Mucosa of stomach (tissue), 1 donor: ENCODE measurements around the gene HNRNPDL.
"Not testable (repeated sequence)": the region's sequence is repeated elsewhere in the genome, so short reads cannot be mapped to it uniquely, and the experiment has no call there.

ENCODE experiments used
- H3K27me3 ChIP-seq: one replicate; pipeline ENCODE4 v1.7.0; 2013; ENCODE audit warnings: mild to moderate bottlenecking, low read length; ENCODE audit not compliant: control insufficient read depth, insufficient read depth
- H3K36me3 ChIP-seq: one replicate; pipeline ENCODE4 v1.7.0; 2013; ENCODE audit warnings: low read length; ENCODE audit not compliant: control insufficient read depth, insufficient read depth
- H3K4me1 ChIP-seq: one replicate; pipeline ENCODE4 v1.7.0; 2013; ENCODE audit warnings: mild to moderate bottlenecking, low read length; ENCODE audit not compliant: control insufficient read depth, insufficient read depth
- H3K4me3 ChIP-seq: one replicate; pipeline ENCODE4 v1.7.0; 2013; ENCODE audit warnings: low read length
- H3K9ac ChIP-seq: one replicate; pipeline ENCODE4 v1.7.0; 2013; ENCODE audit warnings: mild to moderate bottlenecking, low read length, moderate library complexity
- H3K9me3 ChIP-seq: one replicate; pipeline ENCODE4 v1.7.0; 2013; ENCODE audit warnings: mild to moderate bottlenecking, low read length, moderate library complexity; ENCODE audit not compliant: control insufficient read depth
- donor health status: Pancreatic carcinoma.

HNRNPDL gene

DNA sequence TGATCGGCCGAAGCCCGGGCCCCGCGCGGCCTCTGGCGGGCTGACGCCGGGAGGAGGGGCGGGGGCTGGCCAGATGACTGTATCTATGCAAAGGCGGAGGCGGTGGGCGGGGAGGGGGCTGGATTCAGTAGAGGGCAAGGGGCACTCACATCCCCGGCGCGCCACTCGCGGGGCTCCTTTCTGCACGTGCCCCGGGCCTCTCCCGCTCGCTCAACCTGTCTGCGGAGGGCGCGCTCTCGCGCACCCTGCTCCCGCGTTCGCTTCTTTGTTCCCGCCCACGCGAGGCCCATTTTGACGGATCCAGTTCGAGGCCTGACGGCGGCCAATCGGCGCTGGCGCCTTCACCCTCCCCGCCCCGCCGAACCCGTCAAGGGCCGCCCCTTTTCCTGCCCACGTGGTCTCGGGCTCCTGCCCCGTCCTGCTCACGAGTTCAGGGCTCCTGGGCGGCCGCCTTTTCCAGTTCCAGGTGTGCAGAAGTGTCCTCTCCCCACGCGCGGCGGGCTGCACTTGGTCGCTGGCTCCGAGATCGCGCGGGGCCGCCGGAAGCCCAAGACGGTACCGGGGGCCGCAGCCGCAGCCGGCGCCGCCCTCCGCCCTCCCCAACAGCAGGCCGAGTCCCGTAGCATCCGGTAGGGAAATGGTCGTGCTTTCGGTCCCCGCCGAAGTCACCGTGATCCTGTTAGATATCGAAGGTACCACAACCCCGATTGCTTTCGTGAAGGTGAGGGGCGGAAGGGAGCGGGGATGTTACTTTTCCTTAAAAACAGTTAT, at the start of gene HNRNPDL, which contains the start of gene ENOPH1:
HNRNPDL (minus strand) TSS at position 270 of the 771 bp plus-strand sequence. CDS start 772 bp downstream, outside the sequence.
ENOPH1 (plus strand) TSS at position 398 of the 771 bp plus-strand sequence; CDS start at position 638, 240 bp downstream.
- Histone ChIP-seq H3K9me3 (no peaks in the 10 kb centered on the region), H3K4me1 (peaks cover 27% of the 10 kb centered on the region)

DNA sequence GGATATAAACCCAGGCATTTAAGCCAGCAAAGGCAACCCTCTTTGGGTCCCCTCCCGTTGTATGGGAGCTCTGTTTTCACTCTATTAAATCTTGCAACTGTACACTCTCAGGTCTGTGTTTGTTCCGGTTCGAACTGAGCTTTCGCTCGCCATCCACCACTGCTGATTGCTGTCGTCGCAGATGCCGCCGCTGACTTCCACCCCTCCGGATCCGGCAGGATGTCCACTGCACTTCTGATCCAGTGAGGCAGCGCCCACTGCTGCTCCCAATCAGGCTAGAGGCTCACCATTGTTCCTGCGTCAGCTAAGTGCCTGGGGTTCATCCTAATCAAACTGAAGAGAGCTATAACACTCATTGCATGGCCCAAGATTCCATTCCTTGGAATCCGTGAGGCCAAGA, 49.3 kb upstream of the HNRNPDL start:
- Histone ChIP-seq H3K9me3 (no peaks in the 10 kb centered on the region), H3K27me3 (no peaks in the 10 kb centered on the region), H3K9ac (no peak overlapping the region), H3K4me3 (no peak overlapping the region), H3K4me1 (no peaks in the 10 kb centered on the region), H3K36me3 (no peaks in the 10 kb centered on the region)

More for the DNA sequence above, at the start of gene HNRNPDL, which contains the start of gene ENOPH1:
- H3K4me3 ChIP-seq: peak within 1 kb of the TSS; percentile 79
- H3K27me3 ChIP-seq: no peaks in the 10 kb centered on the region
- peak within 1 kb of the TSS; percentile 95 for H3K9ac ChIP-seq
- peaks cover 8% of the 10 kb centered on the region for H3K36me3 ChIP-seq

DNA sequence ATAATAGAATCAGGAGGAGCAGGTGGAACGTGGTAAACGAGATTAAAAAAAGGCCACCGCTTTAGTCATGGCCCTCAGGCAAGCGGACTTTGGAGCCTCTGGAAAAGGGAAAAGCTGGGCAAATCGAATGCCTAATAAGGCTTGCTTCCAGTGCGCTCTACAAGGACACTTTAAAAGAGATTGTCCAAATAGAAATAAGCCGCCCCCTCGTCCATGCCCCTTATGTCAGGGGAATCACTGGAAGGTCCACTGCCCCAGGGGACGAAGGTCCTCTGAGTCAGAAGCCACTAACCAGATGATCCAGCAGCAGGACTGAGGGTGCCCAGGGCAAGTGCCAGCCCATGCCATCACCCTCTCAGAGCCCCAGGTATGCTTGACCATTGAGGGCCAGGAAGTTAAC, 47.2 kb upstream of the HNRNPDL start:
- H3K4me3 ChIP-seq, H3K4me1 ChIP-seq, H3K27me3 ChIP-seq, H3K9ac ChIP-seq, H3K9me3 ChIP-seq, H3K36me3 ChIP-seq: not testable (repeated sequence)

DNA sequence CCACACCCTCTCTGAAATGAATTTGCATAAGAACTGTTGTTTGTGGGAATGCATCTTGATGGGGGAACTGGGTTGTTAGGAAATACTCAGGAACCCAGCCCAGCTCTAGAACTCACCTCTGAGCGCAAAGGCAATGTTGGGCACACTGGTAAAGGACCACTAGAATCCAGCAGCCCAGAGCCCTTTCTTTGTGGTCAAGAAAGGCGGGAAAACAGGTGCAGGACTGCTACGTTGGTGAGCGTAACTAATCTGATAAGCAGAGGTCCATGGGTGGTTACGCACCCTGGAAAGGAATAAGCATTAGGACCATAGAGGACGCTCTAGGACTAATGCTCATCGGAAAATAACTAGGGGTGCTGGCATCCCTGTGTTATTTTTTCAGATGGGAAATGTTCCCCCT, 45.7 kb upstream of the HNRNPDL start:
- H3K36me3 ChIP-seq, H3K4me3 ChIP-seq, H3K4me1 ChIP-seq, H3K27me3 ChIP-seq, H3K9ac ChIP-seq, H3K9me3 ChIP-seq: not testable (repeated sequence)

DNA sequence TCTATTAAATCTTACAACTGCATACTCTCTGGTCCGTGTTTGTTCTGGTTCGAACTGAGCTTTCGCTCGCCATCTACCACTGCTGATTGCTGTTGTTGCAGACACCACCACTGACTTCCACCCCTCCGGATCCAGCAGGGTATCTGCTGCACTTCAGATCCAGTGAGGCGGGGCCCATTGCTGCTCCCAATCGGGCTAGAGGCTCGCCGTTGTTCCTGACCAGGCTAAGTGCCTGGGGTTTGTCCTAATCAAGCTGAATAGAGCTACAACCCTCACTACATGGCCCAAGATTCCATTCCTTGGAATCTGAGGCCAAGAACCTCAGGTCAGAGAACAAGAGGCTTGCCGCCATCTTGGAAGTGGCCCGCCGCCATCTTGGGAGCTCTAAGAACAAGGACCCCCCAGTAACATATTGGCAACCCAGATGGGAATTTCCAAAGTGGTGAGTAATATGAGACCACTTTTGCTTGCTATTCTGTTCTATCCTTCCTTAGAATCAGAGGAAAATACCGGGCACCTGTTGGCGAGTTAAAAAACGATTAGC, 43.4 kb upstream of the HNRNPDL start:
- no peak overlapping the region for H3K4me3 ChIP-seq
- no peaks in the 10 kb centered on the region for H3K9me3 ChIP-seq
- no peak overlapping the region for H3K9ac ChIP-seq
- H3K27me3 ChIP-seq: no peaks in the 10 kb centered on the region
- no peaks in the 10 kb centered on the region for H3K4me1 ChIP-seq
- H3K36me3 ChIP-seq: no peaks in the 10 kb centered on the region

DNA sequence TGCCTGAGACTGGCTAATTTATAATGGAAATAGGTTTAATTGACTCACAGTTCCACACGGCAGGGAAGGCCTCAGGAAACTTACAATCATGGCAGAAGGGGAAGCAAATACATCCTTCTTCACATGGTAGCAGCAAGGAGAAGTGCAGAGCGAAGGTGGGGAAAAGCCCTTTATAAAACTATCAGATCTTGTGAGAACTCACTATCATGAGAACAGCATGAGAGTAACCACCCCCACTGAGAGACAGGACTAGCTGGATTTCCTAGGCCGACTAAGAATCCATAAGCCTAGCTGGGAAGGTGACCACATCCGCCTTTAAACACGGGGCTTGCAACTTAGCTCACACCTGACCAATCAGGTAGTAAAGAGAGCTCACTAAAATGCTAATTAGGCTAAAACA, 42.8 kb upstream of the HNRNPDL start:
- H3K4me1 ChIP-seq, H3K4me3 ChIP-seq, H3K9me3 ChIP-seq, H3K9ac ChIP-seq, H3K36me3 ChIP-seq, H3K27me3 ChIP-seq: not testable (repeated sequence)

DNA sequence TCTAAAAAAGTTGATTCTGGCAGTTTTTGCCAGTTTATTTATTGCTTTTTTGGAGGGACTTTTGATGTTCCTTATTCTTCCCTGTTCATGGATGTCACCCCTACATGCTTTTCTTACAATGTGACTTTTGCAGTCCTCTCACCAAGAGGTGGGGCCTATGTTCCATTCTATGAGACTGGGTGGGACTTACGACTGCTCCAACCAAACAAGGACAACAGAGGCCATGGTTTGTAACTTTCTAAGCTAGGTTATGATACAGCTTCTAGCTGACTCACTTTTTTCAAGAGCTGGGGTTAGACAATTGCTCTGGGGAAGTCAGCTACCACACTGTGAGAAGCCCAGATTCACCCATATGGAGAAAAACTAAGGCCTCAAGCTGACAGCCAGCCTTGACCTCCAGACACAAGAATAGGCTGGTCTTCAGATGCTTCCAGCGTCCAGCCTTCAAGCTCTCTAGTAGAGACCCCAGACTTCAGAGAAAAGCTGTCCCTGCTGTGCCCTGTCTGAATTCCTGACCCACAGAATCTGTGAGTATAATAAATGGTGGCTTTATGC, 39.6 kb upstream of the HNRNPDL start:
- H3K9me3 ChIP-seq: no peaks in the 10 kb centered on the region
- H3K36me3 ChIP-seq: no peaks in the 10 kb centered on the region
- no peaks in the 10 kb centered on the region for H3K4me1 ChIP-seq
- H3K27me3 ChIP-seq: no peaks in the 10 kb centered on the region
- no peak overlapping the region for H3K9ac ChIP-seq
- H3K4me3 ChIP-seq: no peak overlapping the region

DNA sequence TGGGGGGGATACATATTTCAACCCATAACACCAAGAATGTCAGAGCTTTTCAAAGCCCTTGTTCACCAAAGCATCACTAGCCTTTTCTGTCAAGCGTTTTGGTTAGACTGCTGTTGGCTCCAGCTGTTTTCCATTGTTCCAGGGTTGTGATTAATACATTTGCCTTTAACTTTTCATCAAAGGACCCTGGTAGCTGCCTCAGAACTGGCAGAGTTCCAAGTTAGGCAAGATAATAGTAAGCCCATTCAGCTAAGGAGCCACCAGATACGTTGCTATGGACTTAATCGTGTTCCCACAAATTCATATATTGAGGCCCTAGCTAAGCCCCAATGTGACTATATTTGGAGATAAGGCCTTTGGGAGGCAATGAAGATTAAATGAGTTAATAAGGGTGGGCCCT, 37.2 kb upstream of the HNRNPDL start:
- no peaks in the 10 kb centered on the region for H3K9me3 ChIP-seq
- no peaks in the 10 kb centered on the region for H3K4me1 ChIP-seq
- no peak overlapping the region for H3K9ac ChIP-seq
- H3K36me3 ChIP-seq: no peaks in the 10 kb centered on the region
- no peaks in the 10 kb centered on the region for H3K27me3 ChIP-seq
- no peak overlapping the region for H3K4me3 ChIP-seq

DNA sequence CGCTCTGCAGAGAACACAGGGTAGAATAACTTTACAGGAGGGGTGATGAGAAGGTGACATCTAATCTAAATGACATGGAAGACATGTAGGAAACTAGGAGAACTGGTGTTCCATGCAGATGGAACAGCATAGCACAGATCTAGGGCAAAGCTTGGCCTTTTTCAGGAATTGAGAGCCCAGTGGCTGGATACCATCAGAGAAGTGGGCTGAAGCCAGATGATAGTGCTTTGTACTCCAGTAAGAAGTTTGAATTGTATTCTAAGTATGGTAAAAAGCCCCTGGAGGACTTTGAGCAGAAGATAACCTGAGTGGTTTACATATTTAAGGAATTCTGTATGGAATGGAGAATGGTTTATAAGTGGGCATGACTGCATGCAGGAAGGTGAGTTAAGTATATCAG, 33.0 kb upstream of the HNRNPDL start:
- Histone ChIP-seq H3K27me3 (no peaks in the 10 kb centered on the region), H3K9ac (no peak overlapping the region), H3K36me3 (no peaks in the 10 kb centered on the region), H3K4me3 (no peak overlapping the region), H3K4me1 (no peaks in the 10 kb centered on the region), H3K9me3 (no peaks in the 10 kb centered on the region)

DNA sequence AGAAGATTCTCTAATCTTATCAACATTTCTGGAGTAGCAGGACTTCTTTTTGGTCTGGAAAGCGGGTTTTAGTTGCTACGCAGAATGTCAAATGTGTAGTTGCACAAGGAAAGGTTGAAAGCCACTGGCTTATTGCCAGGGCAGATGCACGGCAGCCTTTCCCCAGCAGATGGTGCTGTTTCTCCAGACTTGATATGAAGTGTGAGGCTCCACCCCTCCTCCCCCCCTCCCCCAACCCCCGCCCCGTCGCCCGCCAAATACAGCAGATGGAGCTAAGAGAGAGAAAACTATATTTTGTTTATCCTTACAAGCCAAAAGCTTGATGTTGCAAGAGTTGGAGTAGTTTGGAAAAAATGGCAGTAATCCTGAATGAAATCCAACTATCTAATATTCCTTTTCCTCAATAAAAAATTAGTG, 32.2 kb upstream of the HNRNPDL start:
- Histone ChIP-seq H3K36me3 (no peaks in the 10 kb centered on the region), H3K4me1 (no peaks in the 10 kb centered on the region), H3K4me3 (no peak overlapping the region), H3K9ac (no peak overlapping the region), H3K9me3 (no peaks in the 10 kb centered on the region), H3K27me3 (no peaks in the 10 kb centered on the region)

DNA sequence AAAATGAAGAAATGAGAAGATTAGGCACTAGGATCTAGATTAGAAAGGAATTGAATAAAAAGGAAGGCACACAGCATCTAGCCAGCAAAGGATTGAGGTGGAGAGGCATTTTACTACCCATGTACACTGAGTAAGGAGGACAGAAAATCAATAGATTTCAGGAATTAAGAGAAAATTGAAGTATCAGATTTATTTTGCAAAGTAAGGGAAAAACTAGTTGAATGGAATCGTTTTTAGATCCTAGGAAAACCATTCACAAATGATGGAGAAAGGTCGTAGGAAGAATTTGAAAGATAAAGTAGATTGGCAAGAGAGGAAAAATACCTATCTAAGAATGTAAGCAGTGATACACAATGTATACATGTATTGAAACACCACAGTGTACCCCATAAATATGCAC, 31.4 kb upstream of the HNRNPDL start:
- Histone ChIP-seq H3K4me1 (no peaks in the 10 kb centered on the region), H3K27me3 (no peaks in the 10 kb centered on the region), H3K9me3 (no peaks in the 10 kb centered on the region), H3K9ac (no peak overlapping the region), H3K36me3 (no peaks in the 10 kb centered on the region), H3K4me3 (no peak overlapping the region)

DNA sequence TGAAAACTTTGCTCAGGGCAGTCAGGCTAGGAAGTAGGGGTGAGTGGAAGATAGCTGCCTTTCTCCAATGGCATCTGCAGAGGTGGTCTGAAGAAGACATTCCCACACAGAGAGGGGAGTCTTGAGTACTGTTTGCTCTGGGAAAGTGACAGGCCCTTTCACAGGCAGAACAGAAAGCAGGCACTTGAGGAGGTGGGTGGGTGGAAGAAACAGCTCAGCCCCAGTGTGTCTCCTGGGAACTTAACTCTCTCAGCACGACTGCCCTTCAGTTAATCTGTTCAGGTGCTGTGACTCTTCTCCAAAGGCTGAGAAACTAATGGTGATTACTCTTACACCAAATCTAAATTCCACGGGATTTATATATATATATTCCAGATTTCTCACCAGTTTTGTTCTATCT, 28.5 kb upstream of the HNRNPDL start:
- H3K4me3 ChIP-seq: no peak overlapping the region
- H3K9ac ChIP-seq: no peak overlapping the region
- H3K36me3 ChIP-seq: no peaks in the 10 kb centered on the region
- no peaks in the 10 kb centered on the region for H3K27me3 ChIP-seq
- no peaks in the 10 kb centered on the region for H3K4me1 ChIP-seq
- H3K9me3 ChIP-seq: no peaks in the 10 kb centered on the region
